Ishikawa (cell line): ENCODE data around the gene PRDM16.

Experiments used
- CEBPB ChIP-seq: IDR thresholded peaks from 2 replicates; pipeline ENCODE4 v1.6.1; 2012
- CREB1 ChIP-seq: IDR thresholded peaks from 2 replicates; pipeline ENCODE4 v1.6.1; 2012; ENCODE audit warnings: low read depth
- EGR1 ChIP-seq: IDR thresholded peaks from 2 replicates; pipeline ENCODE4 v1.6.1; 2012
- EP300 ChIP-seq: IDR thresholded peaks from 2 replicates; pipeline ENCODE4 v1.6.1; 2012; ENCODE audit warnings: borderline replicate concordance
- FOXM1 ChIP-seq: IDR thresholded peaks from 2 replicates; pipeline ENCODE4 v1.6.1; 2012; ENCODE audit warnings: low read depth, borderline replicate concordance
- MAX ChIP-seq: IDR thresholded peaks from 2 replicates; pipeline ENCODE4 v1.6.1; 2012
- NFIC ChIP-seq: IDR thresholded peaks from 2 replicates; pipeline ENCODE4 v1.6.1; 2012
- RAD21 ChIP-seq: IDR thresholded peaks from 2 replicates; pipeline ENCODE4 v1.6.1; 2012; ENCODE audit warnings: low read depth
- REST ChIP-seq: IDR thresholded peaks from 2 replicates; pipeline ENCODE4 v1.6.1; 2012; ENCODE audit warnings: low read depth, mild to moderate bottlenecking
- TAF1 ChIP-seq: IDR thresholded peaks from 2 replicates; pipeline ENCODE4 v1.6.1; 2012; ENCODE audit warnings: low read depth, mild to moderate bottlenecking
- TCF12 ChIP-seq: IDR thresholded peaks from 2 replicates; pipeline ENCODE4 v1.6.1; 2012; ENCODE audit warnings: low read depth
- TEAD4 ChIP-seq: IDR thresholded peaks from 2 replicates; pipeline ENCODE4 v1.6.1; 2012
- USF1 ChIP-seq: IDR thresholded peaks from 2 replicates; pipeline ENCODE4 v1.6.1; 2012
- YY1 ChIP-seq: IDR thresholded peaks from 2 replicates; pipeline ENCODE4 v1.6.1; 2012; ENCODE audit warnings: low read depth
- ZBTB7A ChIP-seq: IDR thresholded peaks from 2 replicates; pipeline ENCODE4 v1.6.1; 2012; ENCODE audit warnings: low read depth

PRDM16 gene

GRCh38 chr1:3126756-3127678, 58.0 kb downstream of the PRDM16 start:
- TF ChIP-seq YY1, result no peak
- TF ChIP-seq RAD21, result no peak

- TF ChIP-seq EP300 (no peak), USF1 (no peak), YY1 (no peak), REST (no peak), TEAD4 (no peak), CEBPB (no peak), EGR1 (no peak), RAD21 (no peak), MAX (no peak), ZBTB7A (no peak), TAF1 (no peak), CREB1 (no peak), FOXM1 (no peak), TCF12 (no peak), NFIC (no peak)
Observed at GRCh38 chr1:3127738-3128137, 58.7 kb downstream of the PRDM16 start.

- TF ChIP-seq NFIC, result no peak
- TF ChIP-seq ZBTB7A, result no peak
- no peak for TF ChIP-seq YY1
- no peak for TF ChIP-seq USF1
- TF ChIP-seq RAD21, result no peak
Observed at GRCh38 chr1:3128431-3129132, 59.6 kb downstream of the PRDM16 start.

GRCh38 chr1:3129133-3129490, 60.1 kb downstream of the PRDM16 start:
- TF ChIP-seq NFIC (no peak), RAD21 (no peak), YY1 (no peak), ZBTB7A (no peak), FOXM1 (no peak), EGR1 (no peak), CREB1 (no peak), TCF12 (no peak), REST (no peak), MAX (no peak)

- TF ChIP-seq RAD21 (no peak), EP300 (no peak), TAF1 (no peak), NFIC (no peak), ZBTB7A (no peak), USF1 (no peak), CEBPB (no peak), TEAD4 (no peak), CREB1 (no peak), TCF12 (no peak), EGR1 (no peak), REST (no peak), YY1 (no peak), MAX (no peak), FOXM1 (no peak)
Observed at GRCh38 chr1:3130268-3130667, 61.3 kb downstream of the PRDM16 start.
